Common myeloid progenitor, CD34-positive (primary cell): ENCODE measurements around the gene NDUFS3.

Experiments used
- CTCF ChIA-PET: fragments of 350-600 bp; sonication (Branson Sonifier 250); formaldehyde crosslinking; loops from one replicate; lab custom pipeline; 2021; ENCODE audit warnings: antibody characterized with exemption; lab: Charles Lee
- POLR2A ChIA-PET: fragments of 350-600 bp; sonication (Branson Sonifier 250); formaldehyde crosslinking; loops from one replicate; lab custom pipeline; 2021; ENCODE audit warnings: antibody characterized with exemption; lab: Charles Lee
- DNase-seq, 3 donors: peaks; one replicate each; pipeline versions ENCODE4 v3.0.0 to v3.0.0-alpha.2; 2013
- H3K27ac ChIP-seq, 2 experiments: 1 replicate in 1 of 2; 2 replicates in 1 of 2; pipeline ENCODE4 v1.7.0; 2013; ENCODE audit warnings: inconsistent platforms in 2 of 2, low read length in 2 of 2, mild to moderate bottlenecking in 2 of 2, low read depth in 1 of 2, moderate library complexity in 1 of 2; ENCODE audit not compliant: severe bottlenecking in 2 of 2, insufficient read depth in 1 of 2, poor library complexity in 1 of 2
- H3K27me3 ChIP-seq, 5 experiments: replicated peaks in 2 of 5; 1 replicate in 3 of 5; 2 replicates in 2 of 5; pipeline versions ENCODE4 v1.6.1 to v1.7.0; 2013; ENCODE audit warnings: low read length in 4 of 5, mild to moderate bottlenecking in 2 of 5, moderate library complexity in 2 of 5, inconsistent platforms in 1 of 5; ENCODE audit not compliant: insufficient read depth in 5 of 5, control insufficient read depth in 4 of 5
- H3K36me3 ChIP-seq, 4 experiments: 1 replicate in 2 of 4; 2 replicates in 2 of 4; pipeline versions ENCODE4 v1.6.1 to v1.7.0; 2013; ENCODE audit warnings: low read length in 3 of 4, control low read depth in 1 of 4, mild to moderate bottlenecking in 1 of 4; ENCODE audit not compliant: control insufficient read depth in 4 of 4, insufficient read depth in 4 of 4
- H3K4me1 ChIP-seq, 4 experiments: 1 replicate in 3 of 4; 2 replicates in 1 of 4; pipeline versions ENCODE4 v1.6.1 to v1.7.1; 2013; ENCODE audit warnings: low read length in 3 of 4, mild to moderate bottlenecking in 3 of 4, control low read depth in 1 of 4, inconsistent platforms in 1 of 4, moderate library complexity in 1 of 4; ENCODE audit not compliant: control insufficient read depth in 4 of 4, insufficient read depth in 4 of 4; ENCODE audit errors: control extremely low read depth in 1 of 4
- H3K4me3 ChIP-seq, 7 experiments: 1 replicate in 4 of 7; 2 replicates in 3 of 7; pipeline versions ENCODE4 v1.5.1 to v1.7.0; 2013; ENCODE audit warnings: mild to moderate bottlenecking in 7 of 7, low read length in 6 of 7, moderate library complexity in 6 of 7, inconsistent platforms in 2 of 7, low read depth in 2 of 7, control low read depth in 1 of 7; ENCODE audit not compliant: insufficient read depth in 4 of 7, control insufficient read depth in 1 of 7; ENCODE audit errors: extremely low read depth in 1 of 7
- H3K9me3 ChIP-seq, 5 experiments: 1 replicate in 4 of 5; 2 replicates in 1 of 5; pipeline versions ENCODE4 v1.6.1 to v1.7.1; 2013; ENCODE audit warnings: low read length in 4 of 5, mild to moderate bottlenecking in 2 of 5, inconsistent platforms in 1 of 5, low read depth in 1 of 5, moderate library complexity in 1 of 5; ENCODE audit not compliant: control insufficient read depth in 4 of 5, insufficient read depth in 2 of 5; ENCODE audit errors: control extremely low read depth in 1 of 5
- WGBS: methylation state at CpG from one replicate; pipeline ENCODE4 v1.1.5; 2013; ENCODE audit not compliant: insufficient coverage; 5-methylcytosine and 5-hydroxymethylcytosine counted together

NDUFS3 gene

GRCh38 chr11:47592970-47593369 lies 14.1 kb downstream of the NDUFS3 start:
- no peaks in the 10 kb centered on the region for H3K9me3 ChIP-seq
- POLR2A ChIA-PET = no interaction called here
- CTCF ChIA-PET = interaction anchor here (0.6 to 2.3 kb wide), 6 partner anchors 13 to 140 kb away, joined by 3 to 12 read pairs (median 4); partner anchors contain the start of gene CELF1
- peaks cover 0 to 22% (median 9%) of the 10 kb centered on the region in 4 experiments for H3K36me3 ChIP-seq
- no peak overlapping the region for H3K27ac ChIP-seq
- peaks cover 8 to 66% (median 65%) of the 10 kb centered on the region in 4 experiments for H3K4me1 ChIP-seq
- 79% methylated on average over 2 of the region's 2 CpGs for WGBS
- H3K4me3 ChIP-seq = peak overlapping the region in 6 of 7 experiments; percentile 65 to 88 (median 74)
- no peak for DNase-seq
- no peaks in the 10 kb centered on the region for H3K27me3 ChIP-seq

- Histone ChIP-seq H3K27me3 (no peaks in the 10 kb centered on the region), H3K36me3 (peaks cover 0 to 18% (median 8%) of the 10 kb centered on the region in 4 experiments), H3K4me1 (peaks cover 8 to 61% (median 60%) of the 10 kb centered on the region in 4 experiments), H3K9me3 (no peaks in the 10 kb centered on the region), H3K27ac (peak overlapping the region in 1 of 2 experiments; percentile 43), H3K4me3 (peak overlapping the region; percentile 53 to 88 (median 74))
- no peak for DNase-seq
- ChIA-PET CTCF (interaction anchor here (0.6 to 2.3 kb wide), 3 partner anchors 14 to 77 kb away, joined by 3 to 12 read pairs (median 4); partner anchors contain the start of gene CELF1), POLR2A (interaction anchor here (0.6 kb wide), 2 partner anchors 34 to 87 kb away, joined by 3 to 5 read pairs; no protein-coding TSS in a partner anchor)
- 3% methylated on average over 4 of the region's 6 CpGs for WGBS
These were observed 14.6 kb downstream of the NDUFS3 start for GRCh38 chr11:47593492-47593933.

- WGBS = 5% methylated on average over 41 of the region's 48 CpGs
- Histone ChIP-seq H3K27ac (peak within 1 kb of the TSS in 1 of 2 experiments; percentile 43), H3K36me3 (peaks cover 0 to 12% (median 5%) of the 10 kb centered on the region in 4 experiments), H3K4me3 (peak within 1 kb of the TSS; percentile 53 to 88 (median 74)), H3K9me3 (no peaks in the 10 kb centered on the region), H3K27me3 (no peaks in the 10 kb centered on the region), H3K4me1 (peaks cover 8 to 54% (median 54%) of the 10 kb centered on the region in 4 experiments)
- POLR2A ChIA-PET = interaction anchor here (0.6 kb wide), 2 partner anchors 33 to 88 kb away, joined by 3 to 5 read pairs; no protein-coding TSS in a partner anchor
- CTCF ChIA-PET = interaction anchor here (1.2 to 1.6 kb wide), 2 partner anchors 23 to 103 kb away, joined by 4 to 10 read pairs; no protein-coding TSS in a partner anchor
- peak in 1 of 3 donors; percentile 49 for DNase-seq
These were observed 15.3 kb downstream of the NDUFS3 start, which contains the start of gene C1QTNF4 for GRCh38 chr11:47593934-47594855. Gene C1QTNF4, minus strand, starts transcription at chr11:47594411. Its CDS starts 3,601 bp downstream, at chr11:47590810.

- CTCF ChIA-PET = interaction anchor here (0.9 to 1.6 kb wide), 3 partner anchors 22 to 365 kb away, joined by 3 to 10 read pairs (median 4); no protein-coding TSS in a partner anchor
- peaks cover 0 to 3% (median under 1%) of the 10 kb centered on the region in 4 experiments for H3K36me3 ChIP-seq
- no peak overlapping the region for H3K4me3 ChIP-seq
- H3K27me3 ChIP-seq = no peaks in the 10 kb centered on the region
- H3K9me3 ChIP-seq = no peaks in the 10 kb centered on the region
- 94% methylated on average over 6 of the region's 7 CpGs for WGBS
- POLR2A ChIA-PET = no interaction called here
- H3K4me1 ChIP-seq = peaks cover 8 to 48% (median 46%) of the 10 kb centered on the region in 4 experiments
- H3K27ac ChIP-seq = no peak overlapping the region
- DNase-seq = no peak
These were observed 16.2 kb downstream of the NDUFS3 start for GRCh38 chr11:47595029-47595428.

GRCh38 chr11:47595967-47596366 lies 17.1 kb downstream of the NDUFS3 start:
- Histone ChIP-seq H3K27me3 (no peaks in the 10 kb centered on the region), H3K9me3 (no peaks in the 10 kb centered on the region), H3K4me3 (no peak overlapping the region), H3K4me1 (peaks cover 8 to 40% (median 37%) of the 10 kb centered on the region in 4 experiments), H3K27ac (no peak overlapping the region), H3K36me3 (no peaks in the 10 kb centered on the region)
- 100% methylated on average over 1 of the region's 1 CpG for WGBS
- DNase-seq = no peak
- POLR2A ChIA-PET = interaction anchor here (0.6 kb wide), 1 partner anchor 170 kb away, joined by 3 read pairs; no protein-coding TSS in a partner anchor
- CTCF ChIA-PET = interaction anchor here (0.9 to 1.2 kb wide), 2 partner anchors 24 to 366 kb away, joined by 3 read pairs; no protein-coding TSS in a partner anchor

- no peak for DNase-seq
- no peak overlapping the region for H3K27ac ChIP-seq
- H3K9me3 ChIP-seq = no peaks in the 10 kb centered on the region
- no peaks in the 10 kb centered on the region for H3K36me3 ChIP-seq
- CTCF ChIA-PET = interaction anchor here (1.1 kb wide), 1 partner anchor 13 kb away, joined by 4 read pairs; no protein-coding TSS in a partner anchor
- POLR2A ChIA-PET = no interaction called here
- H3K4me1 ChIP-seq = peaks cover 0 to 4% (median 1%) of the 10 kb centered on the region in 4 experiments
- H3K27me3 ChIP-seq = no peaks in the 10 kb centered on the region
- WGBS = 98% methylated on average over 4 of the region's 4 CpGs
- no peak overlapping the region for H3K4me3 ChIP-seq
These were observed 21.0 kb downstream of the NDUFS3 start for GRCh38 chr11:47599902-47600301.
